Measurements from ENCODE around the gene CANT1.

CANT1 gene

GRCh38 chr17:78944026-78944425 lies 65.5 kb downstream of the CANT1 start:
- no peaks in the 10 kb centered on the region for H3K36me3 ChIP-seq (ENCODE audit: control insufficient read depth in 1 of 2, insufficient read depth in 2 of 2, low read length in 2 of 2)
- H3K4me1 ChIP-seq (ENCODE audit: control insufficient read depth in 1 of 2, insufficient read depth in 2 of 2, low read length in 2 of 2): no peaks in the 10 kb centered on the region
- H3K27ac ChIP-seq (ENCODE audit: low read length): no peak overlapping the region
- H3K4me3 ChIP-seq (ENCODE audit: low read depth in 1 of 2, low read length in 2 of 2): no peak overlapping the region
- no peaks in the 10 kb centered on the region for H3K9me3 ChIP-seq (ENCODE audit: control insufficient read depth in 1 of 2, low read length in 2 of 2)
- no peaks in the 10 kb centered on the region for H3K27me3 ChIP-seq (ENCODE audit: low read depth, low read length)

Data from muscle layer of duodenum (tissue), 2 donors.